HG03565 (cell line): ENCODE data around the gene PRRT1.

Experiments used
- ATAC-seq: cut with Tn5 transposase; IDR thresholded peaks from one replicate; pipeline ENCODE4 v1.9.1; 2021; ENCODE audit warnings: mild to moderate bottlenecking, moderate library complexity; ENCODE audit not compliant: unreplicated experiment

The PRRT1 gene

GRCh38 chr6:32175711-32176475, 24.2 kb upstream of the PRRT1 start, which contains the start of gene AGPAT1:
Gene AGPAT1, minus strand, starts transcription at chr6:32176084. Its CDS starts 4,588 bp downstream, at chr6:32171496.
- ATAC-seq: peak; percentile 23

GRCh38 chr6:32175322-32175710, 23.6 kb upstream of the PRRT1 start:
- ATAC-seq: no peak

GRCh38 chr6:32174416-32174815, 22.7 kb upstream of the PRRT1 start:
- no peak for ATAC-seq

- no peak for ATAC-seq
Measured at GRCh38 chr6:32173051-32173727, 21.4 kb upstream of the PRRT1 start.

- no peak for ATAC-seq
Measured at GRCh38 chr6:32171234-32171633, 19.5 kb upstream of the PRRT1 start.

GRCh38 chr6:32170294-32170693, 18.6 kb upstream of the PRRT1 start:
- ATAC-seq: no peak

GRCh38 chr6:32168807-32169591, 17.3 kb upstream of the PRRT1 start:
- ATAC-seq: no peak

- ATAC-seq: no peak
Measured at GRCh38 chr6:32168350-32168749, 16.6 kb upstream of the PRRT1 start.

GRCh38 chr6:32167761-32168262, 16.1 kb upstream of the PRRT1 start:
- ATAC-seq: no peak

GRCh38 chr6:32167154-32167760, 15.5 kb upstream of the PRRT1 start:
- no peak for ATAC-seq

- ATAC-seq: no peak
Measured at GRCh38 chr6:32166411-32167061, 14.8 kb upstream of the PRRT1 start.

- no peak for ATAC-seq
Measured at GRCh38 chr6:32164295-32164694, 12.6 kb upstream of the PRRT1 start, which contains the start of gene EGFL8. Gene EGFL8, plus strand, starts transcription at chr6:32164595. Its CDS starts 1,571 bp downstream, at chr6:32166166.

GRCh38 chr6:32163559-32164258, 12.0 kb upstream of the PRRT1 start:
- no peak for ATAC-seq

- ATAC-seq: no peak
Measured at GRCh38 chr6:32158052-32158451, 6.3 kb upstream of the PRRT1 start.

GRCh38 chr6:32156891-32157290, 5.2 kb upstream of the PRRT1 start:
- ATAC-seq: no peak

- no peak for ATAC-seq
Measured at GRCh38 chr6:32154514-32155161, 2.9 kb upstream of the PRRT1 start.

GRCh38 chr6:32153564-32154513, 2.1 kb upstream of the PRRT1 start, which contains the start of gene PPT2:
Gene PPT2, plus strand, starts transcription at chr6:32154141. Its CDS starts 454 bp downstream, at chr6:32154595.
- no peak for ATAC-seq
